Measurements from ENCODE around the gene SLC43A2.

The SLC43A2 gene

DNA sequence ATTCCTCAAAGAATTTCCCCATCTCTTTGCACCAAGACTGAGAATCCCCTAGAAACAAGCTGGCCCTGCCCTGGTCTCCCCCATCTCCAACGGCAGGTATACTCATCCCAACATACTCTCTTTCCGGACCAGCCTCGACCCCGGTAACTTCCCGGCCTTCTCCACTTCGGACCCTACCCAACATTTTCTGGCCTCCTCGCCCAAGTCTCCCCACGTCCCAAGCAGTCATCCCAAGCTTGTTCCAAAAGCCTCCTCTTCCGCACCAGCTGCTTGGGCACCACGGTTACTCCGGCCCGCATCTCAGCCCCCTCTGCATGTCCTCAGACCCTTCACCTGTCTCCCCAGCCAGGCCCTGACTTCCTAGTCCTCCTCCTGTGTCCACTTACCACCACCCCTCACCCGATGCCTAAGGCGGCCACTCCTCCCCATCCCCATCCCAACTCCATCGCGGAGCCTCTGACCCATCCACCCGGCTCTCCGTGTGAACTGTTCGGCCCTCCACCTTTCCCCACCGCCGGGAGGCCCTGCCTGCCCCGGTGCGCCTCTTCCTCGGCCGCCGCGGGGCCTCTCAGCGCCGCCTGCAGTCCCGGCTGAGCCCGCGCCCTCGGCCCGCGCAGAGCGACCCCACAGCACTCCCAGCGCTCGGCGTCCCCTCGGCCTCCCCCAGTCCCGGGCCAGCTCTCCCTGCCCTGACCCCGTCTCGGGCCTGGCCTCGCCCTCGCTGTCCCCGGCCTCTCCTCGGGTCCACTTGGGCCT is 67.0 kb downstream of the SLC43A2 start:
- peak in 1 of 2 donors; percentile 33 for DNase-seq

- no peak for DNase-seq
Observed at GRCh38 chr17:1560858-1561355, 67.7 kb downstream of the SLC43A2 start.

GRCh38 chr17:1560101-1560857 is 68.4 kb downstream of the SLC43A2 start:
- DNase-seq = no peak

DNA sequence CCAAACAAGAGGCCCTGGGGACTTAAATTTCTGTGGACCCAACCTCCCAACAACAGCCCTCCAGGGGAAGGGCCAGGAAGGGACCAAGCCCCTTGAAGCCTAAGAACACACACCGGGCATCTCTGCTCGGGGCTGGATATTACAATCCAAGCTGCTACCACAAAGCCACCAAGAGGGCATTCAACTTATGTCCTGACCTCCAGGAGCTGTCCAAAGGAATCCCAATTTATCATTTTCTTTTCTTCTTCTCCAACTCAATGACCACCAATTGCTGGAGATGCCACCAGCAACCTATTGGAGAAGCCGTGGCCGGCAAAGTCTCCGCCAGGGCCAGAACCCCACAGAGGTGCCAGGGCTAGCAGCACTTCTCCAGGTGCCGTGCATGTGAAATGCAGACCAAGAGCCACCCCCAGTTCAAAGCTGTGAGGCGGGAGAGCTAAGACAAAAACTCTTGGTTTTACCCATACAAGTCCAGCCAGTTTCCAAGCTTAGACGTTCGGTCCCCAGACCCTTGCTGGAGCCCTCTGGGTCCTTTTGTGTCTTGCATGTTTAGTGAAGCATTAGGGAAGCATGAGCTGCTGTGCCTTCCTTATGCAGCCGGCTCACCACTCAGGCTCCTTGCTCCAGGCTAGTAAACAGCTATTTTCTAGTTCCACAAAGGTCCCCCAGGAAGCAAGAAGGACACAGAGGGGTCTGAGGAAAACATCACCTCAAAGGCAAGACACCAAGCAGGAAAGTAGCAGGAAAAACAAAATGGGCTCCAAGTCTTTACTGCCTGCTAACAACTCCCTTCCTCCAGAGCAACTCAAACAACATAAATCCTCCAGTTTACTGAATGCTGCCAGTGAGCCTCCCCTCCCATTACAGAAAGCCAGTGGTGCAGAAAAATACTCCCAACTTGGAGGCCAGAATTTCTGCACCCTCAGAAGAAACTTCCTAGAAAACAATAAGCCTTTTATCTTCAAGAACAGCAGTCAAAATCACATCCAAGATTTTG is 69.3 kb downstream of the SLC43A2 start:
- DNase-seq = no peak

DNA sequence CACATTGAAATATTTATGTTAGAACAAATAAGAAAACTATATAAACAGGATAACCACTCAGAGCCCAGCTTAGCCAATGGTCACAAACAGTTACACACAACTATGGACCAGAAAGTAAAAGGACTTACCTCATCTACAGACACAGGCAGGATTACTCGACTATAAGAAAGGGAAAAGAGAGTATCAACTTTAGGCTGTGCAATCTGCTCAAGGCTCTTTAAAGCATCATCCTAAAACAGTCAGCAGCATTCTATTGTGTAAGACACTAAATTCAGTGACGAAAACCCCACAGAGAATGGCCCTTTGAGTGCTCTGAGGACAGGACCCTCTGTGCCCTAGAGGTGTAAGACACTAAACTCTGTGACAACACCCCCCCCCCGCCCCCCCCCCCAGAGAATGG is 70.2 kb downstream of the SLC43A2 start:
- DNase-seq = no peak

DNA sequence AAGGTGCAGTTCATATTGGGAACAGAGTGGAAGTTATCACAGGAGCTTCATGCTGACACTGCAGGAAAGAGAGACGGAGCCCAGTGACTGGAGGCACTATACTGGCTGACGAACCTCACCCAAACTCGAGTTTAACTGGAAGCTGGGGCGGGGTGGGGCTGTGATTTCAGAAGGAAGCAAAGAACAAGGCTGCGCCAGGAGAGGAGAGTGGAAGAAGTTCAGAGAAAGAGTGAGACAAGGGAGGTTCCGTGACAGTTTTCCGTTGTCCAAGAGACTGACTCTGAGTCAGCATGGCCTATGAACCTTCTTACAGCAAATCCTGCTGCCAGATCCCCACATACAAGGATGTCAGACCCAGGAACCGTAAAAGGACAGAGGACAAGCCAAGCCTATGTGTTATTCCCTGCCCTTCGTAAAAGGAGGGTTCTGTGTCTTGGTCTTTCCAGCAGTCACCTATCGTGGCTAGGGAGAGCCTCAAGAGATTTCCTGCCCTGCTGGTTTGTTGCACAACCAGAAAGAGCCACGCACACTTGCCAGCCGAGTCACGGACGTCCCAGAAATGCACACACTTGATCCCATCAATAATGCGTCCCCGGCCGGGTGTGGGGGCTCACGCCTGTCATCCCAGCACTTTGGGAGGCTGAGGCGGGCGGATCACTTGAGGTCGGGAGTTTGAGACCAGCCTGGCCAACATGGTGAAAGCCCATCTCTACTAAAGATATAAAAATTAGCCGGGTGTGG is 71.1 kb downstream of the SLC43A2 start:
- no peak for DNase-seq

GRCh38 chr17:1555651-1556471 is 72.8 kb downstream of the SLC43A2 start:
- peak in 1 of 2 donors; percentile 61 for DNase-seq

DNA sequence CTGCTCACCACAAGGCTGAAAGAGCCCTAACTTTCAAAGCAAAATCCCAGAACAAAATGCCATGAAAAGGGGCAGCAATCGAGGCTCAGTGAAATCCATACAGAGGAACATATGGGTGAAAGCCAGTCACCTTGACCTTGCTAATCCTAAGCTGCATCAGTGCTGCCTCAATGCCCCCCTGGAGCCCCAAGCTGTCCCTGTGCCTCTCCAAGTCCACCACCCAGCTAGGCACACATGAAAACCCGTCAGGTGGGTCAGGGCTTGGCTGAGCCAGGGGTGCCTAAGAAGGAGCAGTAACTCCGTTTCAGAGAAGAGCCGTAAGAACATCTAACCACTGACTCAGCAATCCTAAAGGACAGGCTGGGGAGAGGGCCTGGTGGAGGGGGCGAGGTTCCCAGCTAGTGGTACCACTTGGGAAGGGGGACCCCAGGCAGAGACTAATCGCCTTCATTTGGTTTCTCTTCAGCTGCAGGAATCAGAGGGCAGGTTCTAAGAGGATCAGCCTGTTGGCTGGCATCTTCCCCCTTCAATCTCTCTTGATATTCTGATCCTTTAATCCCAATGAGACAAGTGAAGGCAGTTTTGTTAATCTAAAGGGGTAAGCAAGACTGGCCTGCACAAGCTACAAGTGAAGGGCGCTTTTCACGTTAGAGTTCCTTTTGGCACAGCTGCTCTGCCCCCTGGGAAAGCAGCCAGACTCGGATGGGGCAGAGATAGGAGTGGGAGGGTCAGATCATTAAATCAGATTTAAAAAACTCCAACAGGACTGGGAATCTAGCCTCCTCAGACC is 73.7 kb downstream of the SLC43A2 start:
- DNase-seq = no peak

- DNase-seq = no peak
Observed at GRCh38 chr17:1553354-1554266, 75.0 kb downstream of the SLC43A2 start.

DNA sequence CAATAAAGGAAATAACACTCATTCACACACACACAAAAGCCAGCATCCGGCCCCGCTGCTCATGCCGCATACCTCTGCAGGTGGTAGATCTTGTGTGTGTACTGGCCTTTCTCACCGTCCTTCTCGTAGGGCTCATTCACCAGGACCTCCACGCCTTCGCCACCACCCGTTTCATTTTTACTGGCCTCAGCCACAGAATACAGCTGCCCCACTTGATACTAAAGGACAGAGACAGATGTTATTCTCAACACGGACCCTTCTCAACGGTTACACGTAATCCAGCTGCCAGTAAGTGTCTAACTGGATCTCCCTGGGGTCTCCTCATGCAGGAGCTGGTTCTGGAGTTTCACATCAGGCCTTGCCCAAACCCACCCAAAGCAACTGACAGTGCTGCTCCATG is 75.7 kb downstream of the SLC43A2 start:
- no peak for DNase-seq

GRCh38 chr17:1551741-1552140 is 76.9 kb downstream of the SLC43A2 start:
- DNase-seq = no peak

- DNase-seq = no peak
Observed at GRCh38 chr17:1548032-1548431, 80.6 kb downstream of the SLC43A2 start.

- DNase-seq = no peak
Observed at GRCh38 chr17:1546292-1546922, 82.2 kb downstream of the SLC43A2 start.

DNA sequence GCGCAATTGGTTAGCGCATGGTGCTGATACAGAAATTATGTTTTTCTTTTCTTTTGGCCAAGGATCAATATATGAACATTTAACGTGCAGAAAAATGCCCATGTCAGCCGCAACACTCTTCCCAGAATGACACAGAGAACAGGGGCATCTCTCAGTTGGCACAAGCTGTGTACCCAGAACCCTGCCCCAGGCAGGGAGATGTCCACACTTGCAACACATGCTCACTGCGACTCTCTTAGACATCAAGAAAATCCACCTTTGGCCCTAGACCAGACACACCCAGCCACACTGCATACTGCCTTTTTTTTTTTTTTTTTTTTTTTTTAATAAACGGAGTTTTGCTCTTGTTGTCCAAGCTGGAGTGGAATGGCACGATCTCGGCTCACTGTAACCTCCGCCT is 83.0 kb downstream of the SLC43A2 start:
- DNase-seq = no peak

DNA sequence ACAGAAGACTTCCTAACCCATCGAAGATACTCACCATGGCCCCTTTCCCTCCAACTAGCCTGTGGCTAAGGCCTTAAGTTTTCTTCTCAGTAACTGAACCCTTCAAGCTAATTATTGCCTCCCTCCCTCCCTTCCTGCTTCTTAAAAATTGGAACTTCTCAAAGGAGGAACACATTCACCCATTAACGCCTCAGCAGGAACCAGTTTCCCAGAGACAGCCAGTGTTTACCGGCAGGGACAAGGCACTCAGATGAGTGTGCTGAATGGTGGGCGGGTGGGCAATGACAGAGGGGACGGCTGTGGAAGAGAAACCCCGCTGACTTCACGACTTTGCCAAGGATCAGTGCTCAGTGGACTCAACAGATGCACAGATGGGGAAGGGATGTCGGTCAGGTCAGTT is 86.3 kb downstream of the SLC43A2 start:
- DNase-seq = no peak

DNA sequence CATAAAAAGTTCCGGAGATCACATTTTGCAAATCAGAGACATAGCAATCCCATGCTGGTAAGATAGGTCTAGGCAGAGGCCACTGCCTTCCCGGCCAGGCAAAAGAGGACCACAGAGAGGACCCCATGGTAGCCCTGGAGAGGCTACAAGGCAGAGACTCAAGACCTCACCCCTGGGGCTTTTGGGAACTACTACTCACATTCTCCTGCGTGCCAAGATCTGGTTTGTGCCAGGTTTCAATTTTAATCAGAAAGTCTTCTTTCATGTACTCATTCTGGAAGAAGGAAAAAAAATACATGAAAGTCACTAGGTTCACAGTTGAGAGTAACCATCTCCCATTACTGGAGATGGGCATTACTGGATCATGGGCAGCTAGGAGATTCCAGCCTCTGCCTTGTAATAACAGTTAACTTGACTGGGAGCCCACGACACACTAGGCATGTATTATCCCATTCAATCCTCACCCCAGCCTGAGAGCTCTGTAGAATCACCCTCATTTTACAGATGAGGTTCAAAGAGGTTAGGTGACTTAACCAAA is 87.2 kb downstream of the SLC43A2 start:
- no peak for DNase-seq

- no peak for DNase-seq
Observed at GRCh38 chr17:1539811-1540210, 88.8 kb downstream of the SLC43A2 start.

DNA sequence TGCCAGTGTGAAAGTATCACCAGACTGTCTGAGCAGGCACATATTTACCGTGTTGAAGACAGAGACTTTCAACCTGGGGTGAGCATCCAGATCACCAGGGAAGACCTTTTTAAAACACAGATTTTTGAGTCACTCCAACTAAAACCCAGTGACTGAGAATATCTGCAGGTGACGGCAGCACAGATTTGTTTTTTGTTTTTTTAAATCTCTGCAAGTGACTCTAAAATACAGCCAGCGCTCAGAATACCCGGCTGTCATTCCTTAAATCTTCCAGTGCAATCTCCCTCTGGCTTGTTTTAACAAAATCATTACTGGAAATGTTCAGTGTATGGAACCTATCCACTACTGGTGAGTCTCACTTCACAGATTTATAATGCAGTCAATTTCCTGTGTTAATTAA is 92.9 kb downstream of the SLC43A2 start:
- no peak for DNase-seq

All from CD4-positive, alpha-beta T cell treated with Interleukin-1 beta for 1 hour (primary cell).